Stimulated activated effector memory CD8-positive, alpha-beta T cell treated with anti-CD3 and anti-CD28 coated beads, Interleukin-12 subunit alpha, Interleukin-12 subunit beta, amount 100 ng/mL, for 72 hours (primary cell): Measurements from ENCODE around the gene RPA4.
A peak's percentile ranks its signal among the peaks of the same experiment; 100 is the strongest.

Experiments used
- ATAC-seq: fragments of 150-1000 bp; cut with Tn5 transposase; 2 replicates; pipeline ENCODE4 v1.10.0; 2021
- DNase-seq, 2 donors: peaks; one replicate each; pipeline ENCODE4 v3.0.0; 2021 to 2022; ENCODE audit warnings: low spot score in 2 of 2
- H3K27ac Mint-ChIP-seq: one replicate; pipeline ENCODE4 v1.8.0; 2022; ENCODE audit warnings: mild to moderate bottlenecking, mixed read lengths
- H3K36me3 Mint-ChIP-seq: one replicate; pipeline ENCODE4 v1.8.0; 2022; ENCODE audit warnings: mild to moderate bottlenecking, mixed read lengths
- H3K4me1 Mint-ChIP-seq: one replicate; pipeline ENCODE4 v1.8.0; 2022; ENCODE audit warnings: mixed read lengths
- H3K4me3 Mint-ChIP-seq: one replicate; pipeline ENCODE4 v1.8.0; 2022; ENCODE audit warnings: mild to moderate bottlenecking, mixed read lengths
- H3K9me3 Mint-ChIP-seq: one replicate; pipeline ENCODE4 v1.8.0; 2022; ENCODE audit warnings: mixed read lengths

RPA4 gene

GRCh38 chrX:96909291-96909690 is 25.6 kb downstream of the RPA4 start:
- Mint-ChIP-seq H3K27ac (peak overlapping the region; percentile 54), H3K4me3 (no peak overlapping the region), H3K36me3 (no peaks in the 10 kb centered on the region), H3K4me1 (no peaks in the 10 kb centered on the region), H3K9me3 (no peaks in the 10 kb centered on the region)
- ATAC-seq (peak; percentile 66), DNase-seq (no peak)

- ATAC-seq = no peak
- H3K4me3 Mint-ChIP-seq = no peak overlapping the region
These were observed 35.2 kb downstream of the RPA4 start for GRCh38 chrX:96918864-96919263.

GRCh38 chrX:96919672-96920071 is 36.0 kb downstream of the RPA4 start:
- H3K9me3 Mint-ChIP-seq = no peaks in the 10 kb centered on the region
- ATAC-seq = no peak

More at GRCh38 chrX:96918864-96919263, 35.2 kb downstream of the RPA4 start:
- Mint-ChIP-seq H3K4me1 (no peaks in the 10 kb centered on the region), H3K36me3 (no peaks in the 10 kb centered on the region), H3K27ac (no peak overlapping the region), H3K9me3 (no peaks in the 10 kb centered on the region)
- DNase-seq = no peak

GRCh38 chrX:96924581-96924980 is 40.9 kb downstream of the RPA4 start:
- no peaks in the 10 kb centered on the region for H3K36me3 Mint-ChIP-seq
- no peak overlapping the region for H3K27ac Mint-ChIP-seq
- peaks cover 7% of the 10 kb centered on the region for H3K4me1 Mint-ChIP-seq
- no peak overlapping the region for H3K4me3 Mint-ChIP-seq
- no peak for DNase-seq
- peaks cover 4% of the 10 kb centered on the region for H3K9me3 Mint-ChIP-seq
- no peak for ATAC-seq

More at GRCh38 chrX:96919672-96920071, 36.0 kb downstream of the RPA4 start:
- no peak for DNase-seq
- Mint-ChIP-seq H3K4me1 (no peaks in the 10 kb centered on the region), H3K36me3 (no peaks in the 10 kb centered on the region), H3K27ac (no peak overlapping the region), H3K4me3 (no peak overlapping the region)

- H3K4me3 Mint-ChIP-seq = no peak overlapping the region
- ATAC-seq = no peak
- peaks cover 4% of the 10 kb centered on the region for H3K9me3 Mint-ChIP-seq
- no peak overlapping the region for H3K27ac Mint-ChIP-seq
- no peak for DNase-seq
- H3K36me3 Mint-ChIP-seq = no peaks in the 10 kb centered on the region
- H3K4me1 Mint-ChIP-seq = peaks cover 7% of the 10 kb centered on the region
These were observed 45.3 kb downstream of the RPA4 start for GRCh38 chrX:96929036-96929435.
